8988T (cell line): Measurements from ENCODE around the gene CCDC6.

Experiments
- DNase-seq: peaks from one replicate; pipeline ENCODE4 v3.0.0; 2011

CCDC6 gene

GRCh38 chr10:59843748-59844147, 62.6 kb downstream of the CCDC6 start:
- DNase-seq: no peak

DNA sequence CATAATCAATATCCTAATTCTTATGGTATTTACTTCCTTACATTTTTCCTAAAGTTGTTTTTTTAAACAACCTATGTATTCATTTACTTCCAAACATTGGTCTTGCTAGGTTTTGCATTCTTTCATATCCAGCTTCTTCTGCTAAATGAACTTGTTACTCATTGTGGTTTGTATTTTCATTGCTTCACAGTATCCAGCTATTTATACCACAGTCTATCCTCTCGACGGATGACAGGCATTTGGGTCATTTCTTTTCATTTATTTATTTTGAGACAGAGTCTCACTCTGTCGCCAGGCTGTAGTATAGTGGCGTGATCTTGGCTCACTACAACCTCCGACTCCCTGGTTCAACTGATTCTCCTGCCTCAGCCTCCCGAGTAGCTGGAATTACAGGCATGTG, 66.8 kb downstream of the CCDC6 start:
- DNase-seq: no peak

GRCh38 chr10:59838085-59838789, 68.1 kb downstream of the CCDC6 start:
- DNase-seq: no peak

DNA sequence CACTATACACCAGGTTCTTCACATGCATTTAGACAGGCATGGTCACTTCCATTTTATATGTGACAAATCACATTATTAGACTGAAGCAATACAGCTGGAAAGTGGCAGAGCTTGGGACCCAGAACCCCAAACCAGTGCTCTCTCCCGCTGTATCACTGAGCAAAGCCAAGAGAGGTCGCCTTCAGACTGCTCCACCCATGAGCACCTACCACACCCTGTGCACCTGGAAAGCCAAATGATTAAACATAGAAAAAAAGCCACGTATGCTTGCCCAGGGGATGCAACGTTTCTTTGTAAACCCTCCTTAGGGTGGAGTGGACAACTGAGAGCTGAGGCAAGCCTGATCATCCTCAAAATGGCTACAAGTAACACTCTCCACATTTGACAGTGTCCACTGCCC, 72.5 kb downstream of the CCDC6 start:
- DNase-seq: no peak

GRCh38 chr10:59832506-59832905, 73.8 kb downstream of the CCDC6 start:
- DNase-seq: no peak

DNA sequence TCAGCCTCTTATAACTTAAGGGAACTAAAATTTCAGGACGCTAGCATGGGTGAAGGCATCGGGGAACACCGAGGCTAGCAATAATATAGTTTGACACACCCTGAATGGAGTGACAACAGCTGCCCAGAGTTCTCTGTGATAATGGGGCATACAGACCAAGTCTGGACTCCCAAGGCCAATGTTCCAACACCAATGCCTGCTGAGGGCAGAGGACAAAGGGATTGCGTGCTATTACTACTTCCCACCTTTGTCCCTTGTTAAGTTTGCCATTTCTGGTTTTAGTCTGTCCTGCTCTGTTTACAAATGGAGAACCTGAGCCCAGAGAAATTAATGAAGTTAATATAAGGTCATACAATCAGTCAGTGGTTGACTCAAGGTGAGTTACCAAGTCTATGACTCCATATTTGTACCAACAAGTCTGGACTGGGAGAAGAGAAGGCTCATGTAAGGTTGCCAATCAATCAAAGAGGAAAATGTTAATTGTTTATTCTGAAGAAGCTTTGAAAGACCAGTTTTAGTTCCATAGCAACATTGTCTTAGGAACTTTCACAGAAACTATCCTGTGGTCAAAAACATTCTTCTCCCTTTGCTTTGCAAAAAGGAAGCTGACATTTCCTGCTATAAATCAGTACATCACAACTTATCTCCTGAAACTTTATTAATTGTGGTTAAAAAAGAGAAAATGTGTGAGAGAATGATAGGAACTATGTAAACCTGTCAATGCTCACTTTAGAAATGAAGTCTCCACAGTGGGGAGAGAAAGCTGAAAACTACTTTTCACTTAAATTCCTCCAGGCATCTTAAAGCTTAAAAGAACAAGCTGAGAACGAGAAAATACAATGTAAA, 74.5 kb downstream of the CCDC6 start:
- DNase-seq: no peak

GRCh38 chr10:59830601-59831259, 75.6 kb downstream of the CCDC6 start:
- DNase-seq: peak; percentile 15

DNA sequence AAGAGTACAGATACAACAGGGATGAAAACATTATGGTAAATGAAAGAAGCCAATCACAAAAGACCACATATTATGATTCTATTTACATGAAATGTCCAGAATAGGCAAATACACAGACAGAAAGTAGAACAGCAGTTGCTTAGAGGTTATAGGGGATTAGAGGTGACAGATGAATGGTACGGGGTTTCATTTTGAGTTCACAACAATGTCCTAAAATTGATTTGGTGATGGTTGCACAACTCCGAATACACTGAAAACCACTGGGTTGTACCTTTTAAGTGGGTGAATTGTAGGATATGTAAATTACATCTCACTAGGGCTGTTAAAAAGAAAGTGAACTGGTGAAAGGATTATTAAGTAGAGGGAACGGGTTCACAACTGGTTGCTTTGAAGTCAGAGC, 76.8 kb downstream of the CCDC6 start:
- DNase-seq: no peak

DNA sequence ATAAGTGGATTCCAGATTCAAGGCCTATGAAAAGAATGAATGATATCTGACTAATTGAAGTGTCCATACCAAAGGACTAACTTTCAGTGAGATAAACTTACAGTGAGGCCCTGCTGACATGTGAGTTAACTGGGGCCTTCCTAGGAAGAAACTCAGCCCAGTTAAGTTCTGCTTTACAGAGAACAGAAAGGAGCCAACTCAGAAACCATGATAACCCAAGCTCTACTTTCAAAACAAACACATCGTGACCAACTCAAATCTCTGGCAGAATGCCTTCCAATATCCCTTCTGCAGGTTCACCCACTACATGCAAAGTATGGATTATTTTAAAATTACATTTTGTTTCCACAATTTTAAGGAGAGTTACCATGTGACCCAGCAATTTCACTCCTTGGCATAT, 77.3 kb downstream of the CCDC6 start:
- no peak for DNase-seq

DNA sequence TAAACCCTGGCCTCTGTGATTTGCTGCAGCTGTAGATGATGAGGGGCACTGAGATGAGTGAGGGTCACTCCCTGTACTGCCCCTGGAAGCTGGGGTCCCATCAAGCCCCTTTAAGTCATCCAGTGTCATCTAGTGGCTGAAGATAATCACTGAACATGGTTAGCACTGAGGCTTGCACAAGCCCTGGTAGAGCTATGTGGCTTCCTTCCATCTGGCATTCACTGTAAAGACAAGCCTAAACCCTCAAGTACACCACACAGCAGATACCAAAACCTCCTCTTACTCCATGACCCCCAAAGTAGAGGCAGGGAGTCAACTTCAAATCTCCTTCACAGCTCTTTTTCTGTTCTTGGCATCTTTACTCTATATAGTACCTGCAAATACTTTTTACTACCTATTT, 80.4 kb downstream of the CCDC6 start:
- no peak for DNase-seq

GRCh38 chr10:59823751-59824150, 82.6 kb downstream of the CCDC6 start:
- no peak for DNase-seq

GRCh38 chr10:59823111-59823510, 83.2 kb downstream of the CCDC6 start:
- DNase-seq: no peak

DNA sequence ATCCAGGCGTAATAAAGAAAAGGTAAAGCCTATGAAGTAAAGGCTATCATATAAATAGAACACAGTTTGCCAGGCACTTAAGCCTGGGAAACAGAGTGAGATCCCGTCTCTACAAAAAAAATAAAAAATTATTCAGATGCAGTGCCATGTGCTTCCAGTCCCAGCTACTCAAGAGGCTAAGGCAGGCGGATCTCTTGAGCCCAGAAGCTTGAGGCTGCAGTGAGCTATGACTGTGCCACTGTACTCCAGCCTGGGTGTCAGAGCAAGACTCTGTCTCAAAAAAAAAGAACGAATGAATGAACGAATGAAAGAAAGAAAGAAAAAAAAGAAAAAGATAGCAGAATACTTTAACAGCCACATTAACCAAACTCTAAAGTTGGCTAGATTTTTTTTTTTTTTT, 85.9 kb downstream of the CCDC6 start:
- no peak for DNase-seq

- no peak for DNase-seq
Observed at GRCh38 chr10:59819683-59820082, 86.7 kb downstream of the CCDC6 start.

DNA sequence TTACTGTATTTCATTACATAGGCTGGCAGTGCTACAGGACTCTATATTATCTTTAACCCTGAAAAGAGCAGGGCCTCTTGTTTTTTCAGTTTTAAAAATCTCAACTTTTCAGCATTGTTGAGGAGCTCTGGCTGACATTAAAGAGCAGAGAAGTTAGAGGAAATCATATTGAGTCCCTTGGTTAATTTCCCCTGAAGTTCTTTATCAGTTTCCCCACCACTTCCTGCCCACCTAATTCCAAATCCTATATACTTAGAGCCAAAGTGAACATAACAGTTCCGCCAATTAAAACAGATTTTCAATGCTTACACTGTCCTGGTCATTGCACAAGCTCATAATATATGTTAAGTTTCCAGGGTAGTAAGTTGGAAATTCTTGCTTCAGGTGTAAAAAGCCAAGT, 87.1 kb downstream of the CCDC6 start:
- no peak for DNase-seq

DNA sequence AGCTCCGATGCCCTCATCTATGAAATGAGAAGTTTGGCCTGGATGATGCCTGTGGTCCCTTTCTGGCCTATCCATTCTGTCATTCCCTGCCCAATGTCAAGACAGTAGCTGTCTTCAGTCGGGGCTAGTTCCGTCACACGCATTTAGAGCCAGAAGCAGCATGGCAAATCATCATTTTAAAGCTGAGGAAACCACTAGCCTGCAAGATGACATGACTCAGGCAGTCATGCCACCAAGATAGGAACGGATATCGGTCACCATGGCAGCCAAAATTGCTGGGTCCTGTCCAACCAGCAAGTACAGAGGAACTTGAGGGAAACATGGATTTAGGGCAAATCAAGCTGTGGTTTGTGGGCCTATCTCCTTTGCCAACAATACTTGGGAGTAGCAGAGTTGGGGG, 88.6 kb downstream of the CCDC6 start:
- no peak for DNase-seq

- no peak for DNase-seq
Observed at GRCh38 chr10:59814878-59815277, 91.5 kb downstream of the CCDC6 start.

DNA sequence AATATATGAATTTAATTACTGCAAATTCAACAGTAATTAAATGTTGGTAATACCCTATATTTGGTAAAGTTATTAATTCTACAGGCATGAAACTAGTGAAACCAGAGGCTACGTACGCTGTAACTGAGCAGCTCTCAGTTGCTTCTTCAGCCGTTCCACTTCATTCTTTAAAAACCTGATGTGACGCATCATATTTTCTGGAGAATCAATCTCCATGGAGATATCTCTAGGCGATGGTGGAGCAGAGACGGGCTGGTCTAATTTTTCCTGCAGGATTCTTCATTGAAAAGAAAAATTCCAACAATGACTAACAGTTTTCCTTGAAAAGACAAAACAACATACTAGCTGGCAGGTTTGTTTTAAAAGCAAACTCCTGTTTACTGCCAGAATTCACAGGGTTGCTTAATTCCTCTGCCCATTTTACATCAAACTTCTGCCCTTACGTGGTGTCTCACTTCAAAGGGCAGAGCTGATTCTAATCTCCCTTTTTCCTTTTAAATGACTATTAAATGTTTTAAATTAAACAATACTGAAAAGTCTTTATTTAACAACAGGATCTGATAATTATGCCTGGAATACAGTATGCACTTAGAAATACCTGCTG, 93.7 kb downstream of the CCDC6 start:
- DNase-seq: no peak

- no peak for DNase-seq
Observed at GRCh38 chr10:59809644-59809974, 96.7 kb downstream of the CCDC6 start.

DNA sequence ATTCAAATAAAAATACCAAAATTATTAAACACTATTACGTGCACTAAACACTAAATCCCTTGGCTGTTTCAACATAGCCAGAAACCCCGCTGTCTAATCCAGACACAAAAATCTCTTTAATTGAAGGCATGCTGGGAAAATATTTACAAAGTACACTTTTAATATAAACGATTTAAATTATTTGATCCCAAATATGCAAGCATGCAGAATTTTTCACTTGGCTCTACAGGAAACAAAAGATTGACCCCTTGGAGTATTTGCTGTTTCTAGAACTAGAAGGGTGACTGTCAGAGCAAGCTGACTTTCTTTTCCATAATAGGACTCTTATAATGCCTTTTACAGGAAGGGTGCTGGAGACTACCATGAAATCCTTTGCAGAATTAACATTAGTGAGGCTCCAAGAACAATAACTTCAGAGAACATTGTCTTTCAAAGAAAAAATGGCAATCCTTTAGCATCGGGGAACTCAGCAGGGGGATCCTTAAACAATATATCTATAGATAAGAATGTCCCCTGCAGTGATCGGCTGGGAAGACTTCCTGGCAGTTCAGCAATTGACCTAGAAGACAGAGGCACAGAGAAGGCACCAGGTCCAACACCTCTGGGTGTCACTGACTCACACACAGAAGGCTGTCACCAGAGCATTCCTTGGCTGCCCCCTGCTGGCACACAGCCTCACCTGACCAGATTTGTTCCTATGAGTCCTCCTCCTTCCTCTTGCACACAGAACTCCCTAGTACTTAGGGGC, 97.3 kb downstream of the CCDC6 start:
- peak; percentile 23 for DNase-seq

- no peak for DNase-seq
Observed at GRCh38 chr10:59807629-59808620, 98.4 kb downstream of the CCDC6 start.

GRCh38 chr10:59805014-59805413, 101.3 kb downstream of the CCDC6 start:
- peak; percentile 10 for DNase-seq
